ENCODE results near the gene OR6C75.
"Not testable (repeated sequence)": the region's sequence is repeated elsewhere in the genome, so short reads cannot be mapped to it uniquely, and the experiment has no call there.

- TF ChIP-seq CTCF, POLR2A (IDR thresholded peaks at IDR 0.05): not testable (repeated sequence)
These were observed 46.4 kb downstream of the OR6C75 start for GRCh38 chr12:55409133-55409532.
